Stimulated activated CD4-positive, alpha-beta T cell treated with anti-CD3 and anti-CD28 coated beads, TNF-alpha, amount 100 ng/mL, for 4 hours (primary cell): Measurements from ENCODE around the gene MCM3AP.
"Not testable (repeated sequence)": the region's sequence is repeated elsewhere in the genome, so short reads cannot be mapped to it uniquely, and the experiment has no call there.

ENCODE experiments used
- DNase-seq, 3 experiments: peaks; one replicate each; pipeline ENCODE4 v3.0.0-alpha.2; 2020; ENCODE audit warnings: low read depth in 3 of 3

Gene MCM3AP

DNA sequence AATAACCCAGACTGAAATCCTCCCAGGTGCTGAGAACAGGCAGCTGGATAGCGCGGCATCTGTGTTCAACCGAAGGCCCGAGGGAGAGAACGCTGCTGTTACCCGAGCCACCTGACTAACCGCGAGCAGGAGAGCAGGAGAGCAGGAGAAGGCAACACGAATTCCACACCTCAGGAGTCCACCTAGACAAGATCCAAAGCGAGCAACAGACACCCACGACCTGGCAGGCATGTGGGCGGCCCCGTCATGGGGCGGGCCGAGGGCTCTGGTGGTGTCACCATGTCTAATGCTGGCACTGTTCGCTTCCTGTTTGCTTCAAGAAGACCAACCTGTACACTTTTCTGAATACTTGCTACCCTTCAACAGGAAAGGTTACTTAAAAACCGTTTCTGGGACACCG is 80.2 kb downstream of the MCM3AP start:
- no peak for DNase-seq

DNA sequence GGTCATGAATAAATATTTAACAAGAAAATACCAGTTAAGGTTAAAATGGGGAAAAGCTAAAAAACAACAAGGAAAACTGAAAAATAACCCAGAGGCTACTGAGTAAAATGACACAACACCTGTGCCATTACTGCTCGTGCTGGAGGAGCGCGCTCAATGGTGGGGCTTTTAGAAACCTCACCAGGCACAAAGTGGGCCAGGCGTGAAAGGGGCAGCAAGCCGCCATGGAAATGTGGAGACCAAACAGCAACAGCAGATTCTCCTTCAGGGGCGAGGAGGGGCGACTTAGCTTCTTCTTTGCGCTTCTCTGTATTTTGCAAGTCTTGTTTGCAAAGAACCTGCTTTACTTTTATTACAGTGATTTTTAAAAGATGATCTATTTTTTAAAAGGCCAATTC is 82.2 kb downstream of the MCM3AP start:
- DNase-seq = no peak

DNA sequence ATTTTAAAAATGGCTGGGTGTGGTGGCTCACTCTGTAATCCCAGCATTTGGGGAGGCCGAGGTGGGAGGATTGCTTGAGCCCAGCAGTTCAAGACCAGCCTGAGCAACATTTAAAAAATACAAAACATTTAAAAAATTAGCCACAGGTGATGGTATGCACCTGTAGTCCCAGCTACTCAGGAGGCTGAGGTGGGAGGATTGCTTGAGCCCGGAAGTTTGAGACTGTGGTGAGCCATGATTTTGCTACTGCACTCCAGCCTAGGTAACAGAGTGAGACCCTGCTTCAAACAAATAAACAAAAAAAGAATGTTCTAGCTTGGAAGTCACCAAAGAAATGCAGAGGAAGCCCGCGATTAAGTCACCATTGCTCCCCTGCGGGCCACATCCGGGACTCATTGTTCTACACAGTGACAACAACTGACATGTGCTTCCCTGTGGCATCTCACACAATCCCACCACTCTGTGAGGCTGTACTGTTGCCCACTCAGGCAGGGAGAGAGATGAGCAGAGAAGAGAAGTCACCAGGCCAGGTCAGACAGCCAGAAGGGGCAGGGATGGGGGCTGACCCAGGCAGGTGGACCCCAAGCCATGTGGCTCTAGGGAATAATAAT is 82.7 kb downstream of the MCM3AP start:
- no peak for DNase-seq

DNA sequence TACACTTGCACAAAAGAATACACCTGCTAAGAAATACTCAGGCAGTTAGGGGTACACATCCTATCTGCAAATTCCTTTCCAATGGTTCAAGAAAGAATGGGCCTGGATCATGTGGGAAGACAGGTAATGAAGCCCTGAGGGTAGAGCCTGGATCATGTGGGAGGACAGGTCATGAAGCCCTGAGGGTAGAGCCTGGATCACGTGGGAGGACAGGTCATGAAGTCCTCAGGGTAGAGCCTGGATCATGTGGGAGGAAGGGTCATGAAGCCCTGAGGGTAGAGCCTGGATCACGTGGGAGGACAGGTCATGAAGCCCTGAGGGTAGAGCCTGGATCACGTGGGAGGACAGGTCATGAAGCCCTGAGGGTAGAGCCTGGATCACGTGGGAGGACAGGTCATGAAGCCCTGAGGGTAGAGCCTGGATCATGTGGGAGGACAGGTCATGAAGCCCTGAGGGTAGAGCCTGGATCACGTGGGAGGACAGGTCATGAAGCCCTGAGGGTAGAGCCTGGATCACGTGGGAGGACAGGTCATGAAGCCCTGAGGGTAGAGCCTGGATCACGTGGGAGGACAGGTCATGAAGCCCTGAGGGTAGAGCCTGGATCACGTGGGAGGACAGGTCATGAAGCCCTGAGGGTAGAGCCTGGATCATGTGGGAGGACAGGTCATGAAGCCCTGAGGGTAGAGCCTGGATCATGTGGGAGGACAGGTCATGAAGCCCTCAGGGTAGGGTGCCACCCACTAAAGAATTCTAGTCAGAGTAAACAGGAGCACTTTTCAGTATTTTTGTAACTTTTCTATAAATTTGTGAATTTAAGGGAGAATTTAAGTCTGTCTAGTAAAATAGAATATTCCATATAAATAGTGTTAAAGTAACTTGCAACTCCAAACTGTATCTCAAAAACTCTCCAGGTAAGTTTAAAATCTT is 84.3 kb downstream of the MCM3AP start:
- DNase-seq = not testable (repeated sequence)

DNA sequence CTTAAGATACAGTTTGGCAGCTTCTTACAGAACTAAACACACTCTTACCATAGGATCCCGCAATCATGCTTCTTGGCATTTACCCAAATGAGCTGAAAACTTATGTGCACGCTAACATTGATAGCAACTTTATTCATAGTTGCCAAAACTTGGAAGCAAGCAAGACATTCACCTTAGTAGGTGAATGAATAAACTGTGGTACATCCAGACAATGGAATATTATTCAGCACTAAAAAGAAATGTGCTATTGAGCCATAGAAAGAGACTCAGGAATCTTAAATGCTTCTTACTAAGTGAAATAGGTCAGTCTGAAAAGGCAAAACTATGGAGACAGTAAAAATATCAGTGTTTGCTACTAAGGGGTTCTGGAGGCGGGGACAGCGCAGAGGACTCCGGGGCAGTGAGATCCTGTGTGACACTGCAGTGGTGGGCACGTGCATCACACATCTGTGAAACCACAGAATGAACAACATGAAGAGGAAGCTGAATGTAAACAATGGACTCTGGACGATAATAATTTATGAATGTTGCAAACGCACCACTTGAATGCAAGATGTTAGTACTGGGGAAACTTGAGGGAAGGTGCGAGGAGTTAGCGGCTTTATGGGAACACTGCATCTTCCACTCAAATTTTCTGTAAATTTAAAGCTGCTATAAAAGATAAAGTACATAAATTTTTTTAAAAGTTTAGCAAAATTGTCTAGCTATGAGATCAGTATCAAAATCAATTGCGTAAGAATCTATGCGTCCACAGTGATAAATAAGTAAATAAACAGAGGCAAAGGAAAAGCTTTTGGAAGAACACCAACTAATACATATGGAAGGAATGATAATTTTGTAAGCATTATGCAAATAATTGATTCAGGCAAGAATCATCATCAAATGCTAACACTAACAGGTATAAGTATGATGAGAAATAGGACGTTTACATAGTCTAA is 85.7 kb downstream of the MCM3AP start:
- no peak for DNase-seq

DNA sequence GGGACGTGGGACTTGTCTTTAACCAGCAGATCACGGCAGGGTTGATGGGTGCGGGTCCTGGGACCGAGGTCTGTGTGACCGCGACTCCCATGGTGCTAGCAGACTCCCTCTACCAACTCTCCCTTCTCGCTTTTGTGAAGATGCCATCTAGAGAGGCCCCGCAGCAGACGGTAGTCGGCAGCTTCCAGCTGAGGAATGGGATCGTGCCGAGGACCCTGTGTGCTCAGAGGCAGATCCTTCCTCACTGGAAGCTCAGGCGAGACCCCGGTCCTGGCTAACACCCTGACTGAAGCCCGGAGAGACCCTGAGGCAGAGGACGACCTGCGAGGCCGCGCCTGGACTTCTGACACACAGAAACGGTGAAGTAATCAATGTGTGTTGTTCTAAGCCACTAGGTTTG is 88.7 kb downstream of the MCM3AP start:
- no peak for DNase-seq

DNA sequence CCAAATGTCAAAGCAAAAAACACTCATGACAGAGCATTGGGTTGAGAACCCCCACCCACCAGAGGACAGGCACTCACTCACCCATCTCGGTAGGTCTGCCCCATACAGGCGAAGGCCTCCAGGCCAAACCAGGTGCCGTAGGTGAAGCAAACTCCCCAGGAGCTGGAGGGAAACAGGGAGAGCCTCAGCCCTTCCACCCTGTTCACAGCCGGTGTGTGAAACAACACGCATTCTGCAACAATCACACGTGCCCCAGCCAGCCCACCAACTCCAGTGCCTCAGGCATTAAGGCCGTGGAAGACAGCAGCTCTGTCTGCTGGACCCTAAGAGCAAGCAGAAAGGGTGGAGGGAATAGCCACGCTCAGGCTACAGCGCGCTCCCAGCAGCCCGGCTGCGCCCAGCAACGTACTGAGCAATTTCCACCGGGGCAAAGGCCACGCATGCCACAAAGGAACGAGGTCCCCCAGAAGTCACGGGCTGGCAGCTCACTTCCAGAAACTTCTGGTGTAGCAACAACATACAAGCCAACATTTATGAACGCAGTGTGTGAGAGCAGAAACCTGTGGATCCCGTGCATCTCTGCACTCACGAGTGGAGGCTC is 89.7 kb downstream of the MCM3AP start:
- DNase-seq = no peak

DNA sequence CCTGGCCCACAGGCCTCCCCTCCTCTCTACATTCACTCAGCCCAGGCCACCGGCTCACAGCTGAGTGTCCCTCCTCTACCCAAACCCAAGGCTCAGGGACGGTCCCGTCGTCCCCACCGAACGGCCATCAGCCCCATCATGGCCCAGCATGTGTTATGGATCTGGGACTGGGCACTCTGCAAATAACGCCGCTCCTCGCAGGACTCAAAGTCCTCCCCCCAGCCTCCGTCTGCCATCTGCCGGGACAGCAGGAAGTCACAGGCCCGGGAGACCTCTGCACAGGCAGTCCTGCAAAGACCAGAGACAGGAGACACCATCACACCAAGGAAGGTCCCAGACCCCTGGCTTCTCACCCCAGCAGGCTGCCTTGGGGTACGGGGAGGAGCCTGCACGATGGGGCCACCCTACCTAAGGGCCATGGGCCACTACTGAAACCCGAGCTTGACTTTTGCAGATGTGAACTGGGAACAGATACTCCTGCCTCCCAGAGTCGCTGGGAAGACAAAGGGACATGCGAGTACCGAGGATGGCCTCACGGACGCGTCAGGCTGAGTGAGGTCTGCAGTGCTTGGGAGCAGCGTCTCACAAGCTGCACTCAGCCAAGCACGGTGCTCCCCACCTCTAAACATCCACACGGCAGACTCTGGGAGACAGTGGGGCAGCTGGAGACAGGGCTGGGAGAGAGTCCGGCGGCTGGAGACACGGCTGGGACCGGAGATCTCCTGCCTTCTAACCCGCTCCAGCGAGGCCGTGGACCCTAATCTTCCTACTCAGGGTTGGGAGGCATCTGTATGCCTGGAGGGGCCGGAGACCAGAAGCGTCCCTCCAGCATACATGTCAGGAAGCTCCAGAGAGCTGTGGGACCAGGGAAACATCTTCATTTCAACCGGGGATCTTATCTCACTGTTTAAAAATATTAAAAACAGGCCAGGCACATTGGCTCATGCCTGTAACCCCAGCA is 90.8 kb downstream of the MCM3AP start:
- no peak for DNase-seq

DNA sequence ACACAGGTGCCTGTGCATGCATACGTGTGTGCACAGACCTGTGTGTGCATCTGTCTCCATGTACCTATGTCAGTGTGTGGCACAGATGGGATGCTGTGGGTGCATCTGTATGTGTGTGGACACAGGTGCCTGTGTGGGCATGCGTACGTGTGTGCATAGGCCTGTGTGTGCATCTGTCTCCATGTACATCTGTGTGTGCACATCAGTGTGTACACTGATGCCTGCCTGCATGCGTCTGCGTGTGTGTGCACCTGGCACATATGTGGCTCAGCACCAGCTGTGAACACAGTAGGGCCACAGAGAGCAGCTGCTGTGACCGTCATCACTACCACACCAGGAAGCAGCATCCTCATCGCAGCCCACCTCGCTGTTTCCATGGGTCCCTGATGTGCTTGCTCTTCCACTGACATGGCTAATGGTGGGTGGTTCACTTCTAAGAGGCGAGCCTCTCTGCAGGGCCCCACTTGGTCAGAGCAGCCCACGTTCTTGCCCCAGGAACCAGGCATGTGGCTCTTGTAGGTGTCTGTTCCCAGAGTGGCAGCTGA is 91.5 kb downstream of the MCM3AP start:
- DNase-seq = no peak

DNA sequence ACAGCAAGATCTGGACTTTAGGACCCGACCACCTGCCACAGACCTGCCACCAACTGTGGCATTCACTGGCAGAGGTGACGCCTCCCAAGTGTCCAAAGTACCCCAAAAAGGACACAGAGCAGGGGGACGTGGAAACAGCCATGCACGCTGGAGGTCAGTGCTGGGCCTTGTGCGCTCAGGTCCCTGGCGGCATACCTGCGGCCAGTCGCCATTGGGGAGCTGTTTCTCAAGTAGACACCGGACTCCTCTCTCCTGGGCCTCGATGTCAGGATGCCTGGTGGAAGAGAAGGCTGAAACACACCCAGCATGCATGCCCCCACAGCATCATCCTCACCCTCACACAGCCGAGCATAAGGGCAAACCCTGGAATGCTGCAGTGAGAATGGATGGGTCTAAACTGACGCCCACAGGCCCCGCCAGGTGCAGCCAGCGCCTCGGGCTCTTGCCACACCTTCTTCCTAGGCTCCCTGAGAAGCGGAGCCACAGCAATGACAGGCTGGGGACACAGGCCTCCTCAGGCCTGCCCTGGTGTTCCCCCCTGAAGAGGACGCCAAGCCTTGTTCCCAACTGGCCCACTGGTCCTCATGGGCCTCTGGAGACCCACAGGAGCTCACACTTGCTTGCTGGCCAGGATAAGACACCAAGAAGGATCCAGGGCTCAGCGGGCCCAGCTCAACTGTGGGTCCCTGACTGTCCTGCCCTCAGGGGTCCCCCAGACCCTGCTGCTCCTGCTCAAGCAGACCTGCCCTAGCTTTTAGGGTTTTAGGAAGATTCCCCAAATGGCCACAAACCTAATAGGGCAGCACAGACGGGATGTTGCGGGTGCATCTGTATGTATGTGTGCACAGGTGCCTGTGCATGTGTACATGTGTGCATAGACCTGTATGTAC is 93.5 kb downstream of the MCM3AP start:
- no peak for DNase-seq

DNA sequence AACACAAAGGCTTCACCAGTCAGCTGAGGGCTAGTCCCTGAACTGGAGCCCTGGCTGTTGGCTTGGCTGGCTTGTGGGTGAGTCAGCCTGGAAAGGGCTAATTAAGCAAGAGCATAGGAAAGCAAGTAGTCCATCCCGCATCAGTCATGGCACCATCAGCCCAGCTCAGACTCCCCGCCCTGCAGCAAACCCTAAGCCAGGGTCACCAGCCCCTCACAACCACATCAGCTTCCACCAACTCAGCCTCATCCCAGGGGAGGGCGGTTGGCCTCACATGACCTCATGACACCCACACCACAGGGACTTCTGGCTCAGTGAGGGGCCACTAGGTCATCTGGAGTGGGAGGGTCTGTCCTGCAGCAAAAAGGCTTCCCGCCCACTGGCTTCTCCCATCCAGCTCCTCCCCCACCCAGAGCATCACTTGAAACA is 94.1 kb downstream of the MCM3AP start:
- DNase-seq = no peak

DNA sequence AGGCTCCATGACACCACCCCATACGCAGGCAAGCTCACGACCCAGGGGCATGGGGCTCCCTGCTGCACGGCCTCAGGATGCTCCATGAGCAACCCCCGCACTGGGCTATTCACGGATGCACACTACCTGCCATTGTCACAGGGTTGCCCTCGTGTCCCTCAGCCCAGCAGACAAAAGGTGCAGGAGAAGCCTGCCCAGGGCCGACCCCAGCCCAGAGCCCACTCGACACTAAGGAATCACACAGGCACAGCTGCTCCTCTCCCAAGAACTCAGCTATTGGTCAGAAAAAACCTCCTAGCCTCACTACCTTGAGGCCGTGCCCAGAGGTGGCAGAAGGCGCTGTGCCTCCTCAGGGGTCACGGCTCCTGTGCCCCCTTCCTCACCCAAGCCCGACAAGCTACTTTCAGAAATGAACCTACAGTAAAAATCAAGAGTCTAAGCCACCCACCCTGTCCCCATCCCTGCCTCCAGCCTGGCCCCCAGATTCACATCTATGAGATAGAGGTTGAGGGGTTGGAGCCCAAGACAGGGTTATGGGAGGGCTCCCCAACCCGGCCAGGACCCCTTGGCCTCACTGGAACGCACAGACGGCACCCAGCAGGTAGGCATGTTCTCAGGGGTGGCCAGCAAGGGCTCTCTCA is 94.8 kb downstream of the MCM3AP start:
- DNase-seq = no peak

DNA sequence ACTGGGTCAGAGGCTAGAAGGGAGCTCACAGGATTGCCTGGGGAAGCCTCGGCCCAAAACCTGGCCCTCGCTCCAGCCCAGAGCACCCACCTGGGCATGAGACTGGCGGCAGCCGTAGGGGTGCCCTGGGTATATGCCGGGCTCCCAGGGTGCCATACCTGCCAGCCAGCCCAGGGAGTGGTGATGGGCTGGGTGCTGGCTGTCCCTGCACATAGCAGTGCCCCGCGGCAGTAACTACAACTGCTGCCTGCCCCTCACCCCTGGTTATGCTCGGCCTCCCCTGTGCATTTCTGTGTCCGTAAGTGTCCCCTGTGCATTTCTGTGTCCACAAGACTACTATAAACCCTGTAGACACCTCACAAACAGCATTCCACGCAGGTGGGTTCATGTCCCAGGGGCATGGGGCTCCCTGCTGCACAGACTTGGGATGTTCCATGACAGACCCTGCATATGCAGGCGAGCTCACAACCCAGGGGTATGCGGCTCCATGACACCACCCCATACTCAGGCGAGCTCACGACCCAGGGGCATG is 95.4 kb downstream of the MCM3AP start:
- DNase-seq = no peak

DNA sequence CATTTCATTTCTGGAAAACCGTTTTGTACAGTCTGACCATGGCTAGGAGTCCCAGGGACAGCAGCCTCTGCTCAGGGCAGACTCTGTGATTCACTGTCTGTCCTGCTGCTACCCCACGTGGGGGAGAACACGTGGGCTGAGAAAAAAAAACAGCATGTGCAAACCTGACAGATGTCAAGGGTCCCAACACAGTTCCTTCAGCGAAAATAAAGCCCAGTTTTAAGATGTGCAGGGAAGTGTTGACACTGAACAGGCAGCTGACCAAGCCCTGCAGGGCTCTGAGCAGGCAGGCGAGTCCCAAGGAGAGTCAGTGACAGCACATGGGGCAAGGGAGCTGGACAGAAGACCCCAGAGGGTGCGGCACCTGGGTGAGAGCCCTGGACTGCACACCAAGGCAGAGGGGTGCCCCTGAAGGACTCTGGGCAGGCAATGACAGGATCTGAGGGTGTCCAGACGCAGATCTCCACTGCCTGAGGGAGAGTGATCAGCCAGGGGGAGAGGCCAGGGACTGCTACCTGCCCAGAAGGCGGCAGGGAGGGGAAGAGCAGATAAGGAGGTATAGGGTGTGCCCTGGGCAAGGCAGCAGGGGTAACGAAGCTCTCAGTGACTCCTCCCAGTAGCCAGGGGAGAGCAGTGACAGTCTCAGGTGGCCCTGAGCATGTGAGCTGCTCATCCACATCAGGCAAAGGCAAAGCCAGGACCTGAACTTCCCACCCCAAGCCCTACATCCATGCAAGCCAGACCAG is 96.0 kb downstream of the MCM3AP start:
- no peak for DNase-seq

DNA sequence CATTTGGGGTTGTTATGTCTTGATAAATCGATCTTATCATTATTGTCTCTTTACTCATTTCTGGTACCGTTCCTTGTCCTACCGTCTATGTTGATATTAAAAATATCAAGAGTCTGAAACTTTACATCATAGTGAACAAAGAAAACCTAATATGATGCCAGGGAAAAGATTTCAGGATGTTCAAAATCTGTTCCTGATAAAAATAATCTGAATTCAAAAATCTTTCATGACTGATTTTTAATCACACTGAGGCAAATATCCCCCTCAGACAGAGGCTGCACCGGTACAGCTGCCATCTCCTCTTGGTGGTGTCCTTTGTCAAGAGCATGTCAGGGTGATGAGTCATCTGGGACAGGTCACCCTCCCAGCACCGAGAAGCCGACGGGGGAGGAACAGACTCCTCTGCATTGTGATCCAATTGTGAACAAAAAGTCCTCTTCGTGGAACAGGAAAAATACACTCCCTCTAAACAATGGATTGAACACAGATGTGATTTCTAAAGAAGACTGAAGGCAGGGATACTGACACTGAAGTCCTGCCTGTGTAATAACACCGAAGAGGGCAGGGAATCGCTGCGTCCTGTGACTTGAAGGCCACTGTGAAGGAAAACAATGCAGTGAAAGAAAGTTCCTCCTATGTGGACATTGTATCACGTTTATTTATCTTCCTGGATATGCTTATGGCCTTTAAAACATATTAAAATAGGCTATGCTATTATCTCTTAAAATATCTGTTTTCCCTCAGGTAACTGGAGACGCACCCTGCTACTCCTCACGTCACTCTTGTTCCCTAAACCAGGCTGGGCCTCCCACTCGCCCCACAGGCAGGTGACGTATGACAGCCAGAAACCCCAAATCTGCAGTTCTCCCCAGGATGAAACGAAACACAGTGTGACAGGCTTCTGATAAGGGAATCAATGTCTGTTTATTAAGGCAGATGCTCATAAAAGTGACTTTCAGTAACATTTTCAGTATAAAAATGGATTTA is 96.9 kb downstream of the MCM3AP start:
- no peak for DNase-seq

DNA sequence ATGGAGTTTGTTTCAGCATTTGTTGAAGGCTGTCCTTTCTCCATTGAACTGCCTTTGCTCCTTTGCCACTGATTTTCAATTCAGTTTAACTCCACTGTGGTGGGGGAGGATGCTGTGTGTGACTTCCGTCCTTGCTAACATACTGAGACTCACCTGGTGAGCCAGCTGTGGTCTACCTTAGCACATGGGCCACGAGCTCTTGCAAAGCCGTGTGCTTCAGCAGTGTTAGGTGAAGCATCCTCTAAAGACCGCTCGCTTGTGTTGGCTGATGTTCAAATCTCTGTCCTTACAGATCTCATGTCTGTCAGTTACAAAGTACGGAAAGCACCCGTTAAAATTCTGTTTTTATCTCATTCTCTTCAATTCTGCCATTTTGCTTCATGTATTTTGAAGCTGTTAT is 97.6 kb downstream of the MCM3AP start:
- no peak for DNase-seq

DNA sequence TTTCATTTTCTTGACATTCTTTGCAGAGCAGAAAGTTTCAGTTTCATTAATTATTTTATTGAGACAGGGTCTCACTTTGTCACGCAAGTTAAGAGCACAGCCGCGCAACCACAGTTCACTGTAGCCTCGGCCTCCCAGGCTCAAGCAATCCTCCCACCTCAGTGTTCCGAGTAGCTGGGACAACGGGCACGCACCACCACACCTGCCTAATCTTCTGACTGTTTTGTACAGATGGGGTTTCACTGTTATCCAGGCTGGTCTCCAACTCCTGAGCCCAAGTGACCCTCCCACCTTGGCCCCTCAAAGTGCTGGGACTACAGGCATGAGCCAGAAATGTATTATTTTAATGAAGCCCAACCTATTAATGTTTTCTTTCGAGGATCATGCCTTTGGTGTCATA is 98.2 kb downstream of the MCM3AP start:
- DNase-seq = no peak
